HepG2 (cell line): Measurements from ENCODE around the gene TRMT1. TPM values are rescaled to one million over a fixed set of nuclear protein-coding genes. Genes with fewer than 3 reads are reported as not detected.

Experiments
- ATAC-seq: fragments of 200-7000 bp; cut with Tn5 transposase; 3 replicates; pipeline ENCODE4 v1.9.1; 2020; ENCODE audit warnings: mild to moderate bottlenecking, moderate library complexity
- BruUV-seq: library from RNA; stranded (reverse); fragments of 400-500 nt; replicated peaks from 2 replicates; lab custom pipeline; 2021; lab: Mats Ljungman, UMichigan
- CTCF ChIA-PET: fragments of 300-600 bp; formaldehyde crosslinking; extraction: SDS; loops from one replicate; lab custom pipeline; 2021; ENCODE audit warnings: low total read pairs, inconsistent platforms, low intra/inter-chr PET ratio; lab: Yijun Ruan, JAX
- POLR2A ChIA-PET: fragments of 350-600 bp; sonication (Branson Sonifier 250); formaldehyde crosslinking; loops from one replicate; lab custom pipeline; 2020; ENCODE audit warnings: antibody characterized with exemption, inconsistent platforms; lab: Yijun Ruan, JAX
- DNase-seq: peaks from one replicate; pipeline ENCODE4 v3.0.0-alpha.2; 2015; ENCODE audit warnings: low spot score
- FAIRE-seq: peaks from 3 replicates; lab custom pipeline; 2011; peaks lifted over from hg19 to GRCh38; lab: Jason Lieb, UNC
- H2AFZ ChIP-seq: one replicate; pipeline ENCODE4 v1.6.1; 2011; ENCODE audit warnings: low read length, inconsistent platforms
- H3K27ac ChIP-seq: fragments of 300-600 bp; 3 replicates; pipeline ENCODE4 v1.8.0; 2011; ENCODE audit warnings: mixed run types, mild to moderate bottlenecking, mixed read lengths, low read length, inconsistent platforms; ENCODE audit not compliant: insufficient read depth; ENCODE audit errors: extremely low read length
- H3K27me3 ChIP-seq, 2 experiments: fragments of 200-600 bp in 1 of 2; 2 replicates in 1 of 2; 3 replicates in 1 of 2; pipeline versions ENCODE4 v1.6.0 to v1.8.0; 2011; ENCODE audit warnings: low read length in 2 of 2, mild to moderate bottlenecking in 2 of 2, moderate library complexity in 2 of 2, inconsistent platforms in 1 of 2; ENCODE audit not compliant: insufficient read depth in 2 of 2, control insufficient read depth in 1 of 2
- H3K36me3 ChIP-seq, 2 experiments: fragments of 200-600 bp in 1 of 2; replicated peaks in 1 of 2; 2 replicates in 1 of 2; 3 replicates in 1 of 2; pipeline versions ENCODE4 v1.5.1 to v1.8.0; 2011; ENCODE audit warnings: low read length in 2 of 2, inconsistent platforms in 1 of 2; ENCODE audit not compliant: insufficient read depth in 2 of 2, control insufficient read depth in 1 of 2
- H3K4me1 ChIP-seq: 2 replicates; pipeline ENCODE4 v1.5.1; 2012; ENCODE audit warnings: low read length, inconsistent platforms; ENCODE audit not compliant: insufficient read depth
- H3K4me2 ChIP-seq: 2 replicates; pipeline ENCODE4 v1.6.0; 2011; ENCODE audit warnings: low read depth, low read length, inconsistent platforms
- H3K4me3 ChIP-seq, 3 experiments: fragments of 200-600 bp in 1 of 3; sonication (generic), shearing (Covaris generic) in 1 of 3; replicated peaks in 1 of 3; 2 replicates each; pipeline ENCODE4 v1.5.1; 2011 to 2016; ENCODE audit warnings: low read length in 3 of 3, inconsistent platforms in 2 of 3, low read depth in 2 of 3, mild to moderate bottlenecking in 2 of 3, control low read depth in 1 of 3, mixed read lengths in 1 of 3; ENCODE audit not compliant: insufficient read depth in 1 of 3
- H3K79me2 ChIP-seq: one replicate; pipeline ENCODE4 v1.6.1; 2011; ENCODE audit warnings: low read length, inconsistent platforms; ENCODE audit not compliant: insufficient read depth
- H3K9ac ChIP-seq: 2 replicates; pipeline ENCODE4 v1.6.0; 2011; ENCODE audit warnings: mild to moderate bottlenecking, low read depth, low read length, inconsistent platforms; ENCODE audit not compliant: insufficient read depth
- H3K9me3 ChIP-seq: 2 replicates; pipeline ENCODE4 v1.5.1; 2012; ENCODE audit warnings: mild to moderate bottlenecking, low read length
- H4K20me1 ChIP-seq: 2 replicates; pipeline ENCODE4 v1.6.0; 2011; ENCODE audit warnings: inconsistent platforms, mild to moderate bottlenecking, low read length, moderate library complexity; ENCODE audit not compliant: insufficient read depth
- BCLAF1 ChIP-seq: fragments of 450-650 bp; IDR thresholded peaks from 2 replicates; pipeline ENCODE4 v1.6.1; 2017; ENCODE audit warnings: mild to moderate bottlenecking
- DNMT1 ChIP-seq: sonication (generic); formaldehyde crosslinking; IDR thresholded peaks from 2 replicates; pipeline ENCODE4 v1.5.1; 2020; ENCODE audit warnings: mild to moderate bottlenecking, missing genetic modification reagents
- POLR2A ChIP-seq, 2 experiments: IDR thresholded peaks; 2 replicates each; pipeline ENCODE4 v1.6.1; 2011; ENCODE audit warnings: low read depth in 2 of 2, low read length in 2 of 2, mild to moderate bottlenecking in 1 of 2, moderate library complexity in 1 of 2; ENCODE audit not compliant: insufficient read depth in 1 of 2
- ZNF616 ChIP-seq: sonication (generic); formaldehyde crosslinking; IDR thresholded peaks from 2 replicates; pipeline ENCODE4 v1.5.0; 2020; ENCODE audit warnings: low read depth, mild to moderate bottlenecking, missing genetic modification reagents
- WGBS: methylation state at CpG from one replicate; pipeline ENCODE4 v1.1.6; 2017; ENCODE audit warnings: low lambda C conversion rate; 5-methylcytosine and 5-hydroxymethylcytosine counted together
- in situ Hi-C: cut with HindIII; loops from 2 replicates; pipeline ENCODE4 v1.10.0; 2017; ENCODE audit warnings: low pct_unique_long_range_greater_than_20kb; ENCODE audit not compliant: extremely low pct_ligation_motif_present
- intact Hi-C: fragments of 100-400 bp; cut with micrococcal nuclease; formaldehyde crosslinking; loops from one replicate; pipeline ENCODE4 v1.10.0; 2022; ENCODE audit not compliant: unreplicated experiment
- polyA plus RNA-seq, 8 experiments: library from polyadenylated mRNA; depleted of rRNA in 3 of 8; stranded (reverse) in 7 of 8; unstranded in 1 of 8; fragments of >200 nt; fragmentation: Illumina TruSeq in 4 of 8; extraction: Trizol in 4 of 8; gene quantifications; 2 replicates each; pipeline versions ENCODE4 v1.2.1 to v1.2.3, GENCODE V29; 2011 to 2016; ENCODE audit warnings: low read depth in 4 of 8, missing spikeins in 1 of 8, mixed read lengths in 1 of 8; ENCODE audit not compliant: insufficient read depth in 1 of 8
- total RNA-seq, 5 experiments: library from RNA; depleted of rRNA; stranded (reverse); fragments of >200 nt; fragmentation: Illumina TruSeq; extraction: Trizol; gene quantifications; 2 replicates each; pipeline ENCODE4 v1.2.3, GENCODE V29; 2016; ENCODE audit warnings: low read depth in 1 of 5

Gene TRMT1
- total and polyA plus RNA-seq, 2 of the 13 experiments (the other 11 are each of a cell fraction or from before 2014, with no cell fraction given) = 35.5 to 44.1 TPM

- TF ChIP-seq POLR2A (IDR thresholded peaks at IDR 0.05; ENCODE audit: insufficient read depth in 1 of 2, low read depth in 2 of 2, low read length in 2 of 2) (0 out of 4 replicates have a peak, but pooled peaks of 1 of the 2 experiments have one; percentile 10), ZNF616 (CRISPR knock-in tag) (no peak), DNMT1 (no peak), BCLAF1 (no peak)
- in situ Hi-C loops (no loop called here), intact Hi-C loops (no loop called here)
- WGBS = 94% methylated on average over 24 of the region's 29 CpGs
- FAIRE-seq (no peak), DNase-seq (no peak), ATAC-seq (no peak)
- Histone ChIP-seq H3K27ac (no peak overlapping the region), H3K4me3 (no peak overlapping the region), H3K4me2 (no peak overlapping the region), H3K9ac (no peak overlapping the region), H3K9me3 (no peaks in the 10 kb centered on the region), H3K36me3 (peaks cover 7 to 14% of the 10 kb centered on the region in 2 experiments; a peak in 4 of 5 replicates), H3K79me2 (no peaks in the 10 kb centered on the region), H2AFZ (no peak overlapping the region), H3K4me1 (peaks cover 20% of the 10 kb centered on the region), H3K27me3 (no peaks in the 10 kb centered on the region), H4K20me1 (no peaks in the 10 kb centered on the region)
- BruUV-seq = no TSS peak
- ChIA-PET POLR2A (interaction anchor here (1.2 kb wide), 1 partner anchor 13 kb away, joined by 5 read pairs; the partner anchor contains the start of gene NACC1), CTCF (no interaction called here)
Measured at GRCh38 chr19:13104848-13105711, 11.5 kb downstream of the TRMT1 start.
